Transverse colon (tissue), 3 donors: ENCODE measurements around the gene KRTCAP2.

ENCODE experiments used
- POLR2A ChIP-seq: fragments of 450-650 bp; IDR thresholded peaks from one replicate; pipeline ENCODE4 v1.6.1; 2016; ENCODE audit warnings: antibody characterized with exemption, mild to moderate bottlenecking, moderate library complexity
- TF ChIP-seq, protein P1 (sequence below), 5 experiments: fragments of 200-600 bp in 3 of 5; fragments of 450-650 bp in 2 of 5; sonication (generic) in 3 of 5; IDR thresholded peaks; 1 replicate in 2 of 5; 2 replicates in 3 of 5; pipeline ENCODE4 v1.5.1; 2016 to 2017; ENCODE audit warnings: antibody characterized with exemption in 5 of 5, inconsistent platforms in 3 of 5, mild to moderate bottlenecking in 2 of 5, moderate library complexity in 1 of 5

DNA sequence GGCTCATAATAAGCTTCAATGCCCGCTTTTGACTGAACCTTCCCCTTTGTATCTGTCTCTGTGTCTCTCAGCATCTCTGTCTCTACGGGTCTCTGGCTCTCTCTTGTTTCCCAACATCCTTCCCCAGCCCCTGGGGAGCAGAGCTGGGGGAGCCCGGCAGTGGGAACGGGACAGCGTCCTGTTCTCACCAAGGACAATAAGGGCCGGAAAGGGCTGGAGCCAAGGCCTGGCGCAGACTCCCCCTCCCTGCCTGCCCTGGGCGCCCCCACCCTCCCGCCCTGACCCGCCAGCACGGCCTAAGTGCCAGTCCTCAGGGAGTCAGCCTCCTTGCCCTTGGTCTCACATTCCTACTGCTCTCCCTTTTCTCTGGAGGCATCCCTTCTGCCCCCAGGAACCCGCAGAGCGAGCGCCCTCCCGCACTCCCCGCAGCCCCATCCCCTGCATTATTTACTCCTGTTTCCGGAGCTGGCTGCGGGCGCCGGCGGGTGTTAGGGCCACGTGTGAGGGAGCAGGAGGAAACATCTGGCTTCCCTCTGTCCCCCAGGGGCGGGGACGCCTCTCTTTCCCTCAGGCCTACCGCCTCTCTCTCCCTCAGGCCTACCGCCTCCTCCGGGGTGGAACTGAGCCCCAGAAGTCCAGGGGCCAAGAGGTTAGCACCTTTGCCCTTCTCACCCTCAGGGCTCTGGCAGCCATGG is 6.5 kb downstream of the KRTCAP2 start:
- TF ChIP-seq, protein P1, sequence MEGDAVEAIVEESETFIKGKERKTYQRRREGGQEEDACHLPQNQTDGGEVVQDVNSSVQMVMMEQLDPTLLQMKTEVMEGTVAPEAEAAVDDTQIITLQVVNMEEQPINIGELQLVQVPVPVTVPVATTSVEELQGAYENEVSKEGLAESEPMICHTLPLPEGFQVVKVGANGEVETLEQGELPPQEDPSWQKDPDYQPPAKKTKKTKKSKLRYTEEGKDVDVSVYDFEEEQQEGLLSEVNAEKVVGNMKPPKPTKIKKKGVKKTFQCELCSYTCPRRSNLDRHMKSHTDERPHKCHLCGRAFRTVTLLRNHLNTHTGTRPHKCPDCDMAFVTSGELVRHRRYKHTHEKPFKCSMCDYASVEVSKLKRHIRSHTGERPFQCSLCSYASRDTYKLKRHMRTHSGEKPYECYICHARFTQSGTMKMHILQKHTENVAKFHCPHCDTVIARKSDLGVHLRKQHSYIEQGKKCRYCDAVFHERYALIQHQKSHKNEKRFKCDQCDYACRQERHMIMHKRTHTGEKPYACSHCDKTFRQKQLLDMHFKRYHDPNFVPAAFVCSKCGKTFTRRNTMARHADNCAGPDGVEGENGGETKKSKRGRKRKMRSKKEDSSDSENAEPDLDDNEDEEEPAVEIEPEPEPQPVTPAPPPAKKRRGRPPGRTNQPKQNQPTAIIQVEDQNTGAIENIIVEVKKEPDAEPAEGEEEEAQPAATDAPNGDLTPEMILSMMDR (IDR thresholded peaks at IDR 0.05): no peak
- no peak for TF ChIP-seq POLR2A
